GM21423 (cell line): ENCODE results near the gene ANP32B.
"Not testable (repeated sequence)": the region's sequence is repeated elsewhere in the genome, so short reads cannot be mapped to it uniquely, and the experiment has no call there.

Source experiments
- ATAC-seq: cut with Tn5 transposase; IDR thresholded peaks from one replicate; pipeline ENCODE4 v1.9.1; 2021; ENCODE audit warnings: mild to moderate bottlenecking, moderate library complexity; ENCODE audit not compliant: unreplicated experiment

Gene ANP32B

DNA sequence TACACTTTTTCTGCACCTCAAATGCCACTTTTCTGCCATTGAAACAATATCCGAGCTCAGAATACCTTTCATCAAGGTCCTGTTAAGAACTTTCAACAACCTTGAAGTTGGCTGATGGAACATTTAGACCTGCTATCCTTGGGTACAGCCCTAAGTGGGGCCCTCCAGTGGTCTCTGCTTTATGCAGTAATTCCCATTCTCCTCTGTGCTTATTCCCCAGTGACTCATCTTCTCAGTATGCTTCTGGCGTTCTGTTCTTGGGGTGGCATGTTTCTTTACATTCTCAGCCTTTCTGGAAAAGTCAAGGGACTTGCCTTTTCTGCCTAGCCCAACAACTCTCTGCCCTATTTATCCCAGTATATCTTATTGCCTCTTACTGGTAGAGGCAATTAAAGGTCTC lies 7.1 kb downstream of the ANP32B start:
- ATAC-seq, result no peak

GRCh38 chr9:97991818-97992217 lies 8.7 kb downstream of the ANP32B start:
- no peak for ATAC-seq

GRCh38 chr9:97992219-97992618 lies 9.1 kb downstream of the ANP32B start:
- no peak for ATAC-seq

DNA sequence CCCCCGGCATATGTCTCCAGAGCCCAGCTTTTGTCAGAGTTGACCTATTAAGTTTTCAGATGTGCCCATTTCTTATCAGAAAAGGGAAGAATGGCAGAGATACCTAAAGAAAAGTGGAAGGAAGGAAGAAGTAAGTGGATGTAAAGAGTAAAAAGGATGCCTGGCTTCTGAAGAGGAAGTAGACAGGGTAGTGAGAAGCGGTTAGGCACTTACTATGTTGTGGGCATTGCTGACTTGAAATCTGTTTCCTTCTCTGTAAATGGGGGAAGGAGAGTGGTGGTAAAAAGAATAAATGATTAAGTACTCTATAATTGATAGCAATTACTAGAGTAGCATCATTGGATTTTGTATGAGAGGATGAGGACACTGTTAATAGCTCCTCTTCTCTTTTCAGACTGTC lies 9.9 kb downstream of the ANP32B start:
- no peak for ATAC-seq

GRCh38 chr9:97994703-97995102 lies 11.6 kb downstream of the ANP32B start:
- no peak for ATAC-seq

DNA sequence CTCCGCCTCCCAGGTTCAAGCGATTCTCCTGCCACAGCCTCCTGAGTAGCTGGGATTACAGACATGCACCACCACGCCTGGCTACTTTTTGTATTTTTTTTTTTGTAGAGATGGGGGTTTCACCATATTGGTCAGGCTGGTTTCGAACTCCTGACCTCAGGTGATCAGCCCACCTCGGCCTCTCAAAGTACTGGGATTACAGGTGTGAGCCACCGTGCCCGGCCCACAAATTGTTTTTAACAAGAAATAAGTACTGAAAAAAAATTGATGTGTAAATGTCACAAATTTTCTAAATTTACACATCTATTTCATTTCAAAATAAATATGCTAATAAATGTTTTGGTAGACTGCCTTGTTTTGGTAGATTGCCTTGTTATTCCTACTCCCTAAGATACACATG lies 13.5 kb downstream of the ANP32B start:
- ATAC-seq, result not testable (repeated sequence)

DNA sequence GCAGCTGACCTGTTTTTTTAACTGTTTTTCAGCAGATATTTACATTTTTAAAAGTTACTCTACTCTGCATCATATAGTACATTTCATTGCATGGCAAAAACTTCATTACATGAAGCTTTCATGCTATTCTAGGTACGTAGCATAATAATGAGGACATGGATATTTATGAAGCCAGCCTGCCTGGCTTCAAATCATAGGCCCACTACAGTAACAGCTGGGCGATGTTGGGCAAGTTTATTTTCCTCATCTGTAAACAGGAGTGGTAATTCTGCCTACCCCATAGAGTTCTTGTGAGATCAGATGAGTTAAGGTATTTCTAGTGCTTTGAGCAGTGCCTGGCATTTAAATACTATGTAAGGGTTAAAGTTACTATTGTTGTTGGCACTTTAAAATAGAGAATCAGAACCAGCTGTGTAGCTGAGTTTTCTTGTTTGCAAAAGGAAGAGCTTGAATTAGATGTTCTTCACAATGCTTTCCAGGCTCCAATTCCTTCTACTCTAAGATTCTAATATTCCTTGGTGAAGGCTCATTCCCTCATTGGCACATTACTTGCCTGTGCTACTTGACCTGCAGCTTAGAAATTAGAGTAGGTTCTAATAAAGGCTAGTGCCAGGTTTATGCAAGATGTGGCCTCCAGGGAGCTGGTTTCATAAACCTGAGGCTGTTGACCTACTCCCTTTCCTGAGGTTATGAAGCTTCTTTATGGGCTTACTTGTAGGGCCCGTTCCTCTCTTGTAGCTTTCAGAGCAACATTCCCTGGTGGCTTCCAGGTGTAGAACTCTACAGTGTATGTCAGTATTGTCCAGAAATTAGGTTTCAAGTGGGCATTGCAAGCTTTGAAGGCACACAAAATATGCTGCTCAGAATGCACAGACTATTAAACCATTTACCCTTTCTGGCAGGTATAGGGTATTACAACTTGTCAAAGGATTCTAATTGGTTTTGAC lies 14.5 kb downstream of the ANP32B start:
- no peak for ATAC-seq

- ATAC-seq, result no peak
Measured at GRCh38 chr9:98002808-98003207, 19.7 kb downstream of the ANP32B start.

- no peak for ATAC-seq
Measured at GRCh38 chr9:98006127-98006796, 23.1 kb downstream of the ANP32B start.

- ATAC-seq, result no peak
Measured at GRCh38 chr9:98007251-98007928, 24.2 kb downstream of the ANP32B start.

DNA sequence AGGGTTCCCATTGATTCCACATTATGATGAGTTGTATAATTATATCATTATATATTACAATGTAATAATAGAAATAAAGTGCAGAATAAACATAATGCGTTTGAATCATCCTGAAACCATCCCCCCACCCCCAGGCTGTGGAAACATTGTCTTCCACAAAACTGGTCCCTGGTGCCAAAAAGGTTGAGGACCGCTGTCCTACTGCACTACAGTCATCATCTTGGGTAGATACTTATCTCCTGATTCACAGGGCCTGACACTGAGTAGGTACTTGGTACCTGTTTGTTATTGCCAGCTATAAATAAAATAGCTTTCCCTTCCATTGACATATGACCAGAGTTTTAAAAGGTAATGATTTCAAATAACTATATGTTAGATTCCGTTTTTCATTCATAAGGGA lies 25.6 kb downstream of the ANP32B start:
- ATAC-seq, result no peak

DNA sequence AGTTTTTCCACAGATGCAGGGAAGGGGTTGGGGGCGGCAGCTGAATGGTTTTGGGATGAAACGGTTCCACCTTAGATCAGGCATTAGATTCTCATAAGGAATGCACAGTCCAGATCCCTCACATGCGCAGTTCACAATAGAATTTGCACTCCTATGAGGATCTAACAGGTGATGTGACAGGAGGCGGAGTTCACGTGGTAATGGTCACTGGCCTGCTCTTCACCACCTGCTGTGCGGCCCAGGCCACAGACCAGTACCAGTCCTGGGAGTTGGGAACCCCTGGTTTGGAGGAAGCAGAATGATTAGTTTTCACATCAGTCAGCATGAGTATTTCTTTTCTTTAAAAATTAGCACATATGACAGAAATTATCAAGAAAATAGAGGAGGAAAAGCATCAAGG lies 26.3 kb downstream of the ANP32B start:
- ATAC-seq, result no peak

GRCh38 chr9:98009936-98010335 lies 26.8 kb downstream of the ANP32B start:
- no peak for ATAC-seq

DNA sequence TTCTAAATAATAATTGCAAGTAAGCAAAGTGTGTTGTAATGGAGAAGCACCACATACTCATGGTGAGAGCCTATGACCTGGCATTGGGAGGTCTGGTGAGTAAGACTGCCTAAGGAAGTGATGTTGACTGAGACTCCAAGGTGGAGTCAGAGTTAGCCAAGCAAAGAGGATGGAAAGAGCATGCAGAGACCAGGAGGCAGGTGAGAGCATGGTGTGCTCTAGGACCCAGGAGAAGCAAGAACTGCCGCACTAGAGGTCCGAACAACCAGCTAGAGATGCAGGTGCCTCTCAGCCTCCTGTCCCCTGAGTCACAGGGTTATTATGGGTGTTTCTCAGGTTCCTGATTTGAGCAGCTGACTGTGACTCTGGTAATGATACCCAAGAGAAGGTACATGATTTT lies 27.3 kb downstream of the ANP32B start:
- ATAC-seq, result peak; percentile 90

DNA sequence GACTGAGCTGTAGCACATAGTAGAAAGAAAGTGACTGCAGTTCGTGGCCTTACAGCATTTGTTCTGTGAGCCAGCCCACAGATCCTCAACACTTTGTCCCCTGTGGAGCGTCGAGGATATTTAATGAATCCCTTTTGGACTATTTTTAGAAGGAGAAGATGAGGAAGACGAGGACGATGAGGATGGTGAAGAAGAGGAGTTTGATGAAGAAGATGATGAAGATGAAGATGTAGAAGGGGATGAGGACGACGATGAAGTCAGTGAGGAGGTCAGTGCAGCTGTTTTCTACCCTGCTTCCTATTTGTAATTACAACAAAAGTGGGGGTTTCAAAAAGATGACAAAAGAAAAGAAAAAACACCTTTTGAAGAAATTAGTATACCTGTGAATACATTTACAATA lies 28.0 kb downstream of the ANP32B start:
- no peak for ATAC-seq

DNA sequence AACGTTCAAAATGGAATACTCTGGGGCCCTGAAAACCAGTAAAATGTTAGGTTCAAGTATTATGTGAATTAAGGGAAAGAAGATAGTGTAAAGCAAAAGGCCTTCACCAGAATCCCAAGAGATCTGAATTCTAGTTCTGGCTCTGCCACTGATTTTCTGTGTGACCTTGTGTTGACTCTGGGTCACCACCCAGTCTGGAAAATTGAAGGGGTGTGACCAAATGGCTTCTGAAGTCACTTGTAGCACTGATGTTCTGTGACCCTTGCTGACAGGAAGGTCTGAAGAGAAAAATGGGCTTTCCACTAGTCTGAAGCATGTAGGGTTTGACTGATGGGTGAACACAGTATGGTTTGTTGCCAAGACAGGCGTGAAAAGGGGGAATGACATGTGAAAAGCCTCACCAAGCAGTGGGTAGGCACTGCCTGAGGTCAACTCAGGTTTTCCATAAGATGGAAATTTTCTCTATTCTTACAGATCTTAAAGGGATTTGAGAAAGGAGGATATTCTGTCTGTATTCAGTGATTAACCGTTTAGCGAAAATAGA lies 33.1 kb downstream of the ANP32B start:
- ATAC-seq, result no peak

- no peak for ATAC-seq
Measured at GRCh38 chr9:98017306-98017705, 34.2 kb downstream of the ANP32B start.

DNA sequence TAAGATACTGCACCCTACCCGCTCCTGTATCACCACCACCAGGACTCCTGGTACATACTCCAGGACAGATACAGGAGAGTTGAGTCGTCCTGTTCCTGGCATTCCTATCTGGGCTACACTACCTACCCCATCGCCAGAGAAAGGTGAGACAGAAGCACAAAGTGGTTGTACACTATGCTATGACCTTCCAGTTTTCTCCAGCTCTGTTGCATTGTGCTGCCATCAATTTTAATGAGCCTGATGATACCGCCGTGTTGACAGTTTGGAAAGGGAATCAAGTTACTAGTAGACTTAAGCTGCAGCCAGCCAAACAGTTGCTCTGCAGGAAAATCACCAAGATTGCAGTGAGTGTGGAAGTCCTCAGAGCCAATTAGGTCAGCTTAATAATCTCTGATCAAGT lies 35.2 kb downstream of the ANP32B start:
- ATAC-seq, result no peak

- ATAC-seq, result no peak
Measured at GRCh38 chr9:98019098-98019497, 36.0 kb downstream of the ANP32B start.

- ATAC-seq, result not testable (repeated sequence)
Measured at GRCh38 chr9:98019869-98020268, 36.7 kb downstream of the ANP32B start.

- ATAC-seq, result no peak
Measured at GRCh38 chr9:98020476-98021145, 37.5 kb downstream of the ANP32B start.
